RPMI8226 (cell line): ENCODE results near the gene FBXL17.

Source experiments
- DNase-seq: peaks from one replicate; pipeline ENCODE4 v3.0.0-alpha.2; 2015

FBXL17 gene

DNA sequence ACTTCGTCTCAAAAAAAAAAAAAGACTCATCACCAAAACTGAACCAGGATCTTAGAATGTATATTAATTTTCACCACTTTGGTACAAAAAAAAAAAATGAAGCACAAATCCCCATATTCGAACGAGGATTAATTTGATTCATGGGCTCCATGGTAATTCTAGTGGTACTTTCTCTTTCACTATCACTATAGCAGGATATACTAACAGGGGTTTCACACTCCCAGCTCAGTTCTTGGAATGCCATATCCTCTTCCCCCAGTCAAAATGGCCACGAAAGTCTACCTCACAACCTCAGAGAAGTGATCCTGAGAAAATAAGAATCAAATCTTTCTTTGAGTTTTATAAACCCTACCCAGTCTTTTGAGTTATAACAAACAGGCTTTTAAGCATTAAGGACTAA is 235.7 kb downstream of the FBXL17 start:
- DNase-seq = no peak

- no peak for DNase-seq
Measured at GRCh38 chr5:108145351-108145750, 236.5 kb downstream of the FBXL17 start.

DNA sequence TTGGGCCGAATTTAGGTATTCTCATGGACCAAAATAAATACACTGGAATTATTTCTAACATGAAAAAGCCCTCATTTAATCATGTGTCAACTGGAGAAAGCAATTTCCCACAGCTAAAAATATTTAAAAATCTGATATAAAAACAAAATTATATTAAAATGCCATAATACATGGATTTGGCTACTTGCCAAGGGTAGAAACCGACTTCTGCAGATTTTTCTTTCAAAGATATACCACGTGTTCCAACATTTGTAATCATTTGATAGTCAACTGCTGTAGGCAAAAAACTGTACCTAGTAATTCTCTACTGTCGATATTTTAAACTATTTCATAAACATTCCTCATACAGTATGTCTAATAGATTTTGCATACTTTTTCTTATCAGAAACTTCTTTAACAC is 237.6 kb downstream of the FBXL17 start:
- DNase-seq = no peak

DNA sequence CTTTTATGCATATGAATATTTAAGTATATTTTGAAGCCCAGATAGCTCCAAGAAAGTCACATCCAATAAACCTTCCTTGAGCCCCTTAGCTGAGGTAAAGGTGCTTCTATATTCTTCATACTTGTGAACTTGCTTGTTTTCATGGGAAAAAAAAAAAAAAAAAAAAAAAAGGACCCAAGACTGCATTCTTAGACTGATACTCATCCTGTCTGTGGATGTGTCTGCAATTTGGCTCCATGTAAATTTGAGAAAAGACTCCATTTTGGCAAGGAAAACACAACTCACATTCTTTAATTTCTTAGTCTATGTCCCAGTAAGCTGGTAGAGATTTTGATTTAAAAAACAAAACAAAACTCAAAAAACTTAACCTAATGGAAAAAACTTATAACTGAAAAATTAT is 238.3 kb downstream of the FBXL17 start:
- DNase-seq = no peak

DNA sequence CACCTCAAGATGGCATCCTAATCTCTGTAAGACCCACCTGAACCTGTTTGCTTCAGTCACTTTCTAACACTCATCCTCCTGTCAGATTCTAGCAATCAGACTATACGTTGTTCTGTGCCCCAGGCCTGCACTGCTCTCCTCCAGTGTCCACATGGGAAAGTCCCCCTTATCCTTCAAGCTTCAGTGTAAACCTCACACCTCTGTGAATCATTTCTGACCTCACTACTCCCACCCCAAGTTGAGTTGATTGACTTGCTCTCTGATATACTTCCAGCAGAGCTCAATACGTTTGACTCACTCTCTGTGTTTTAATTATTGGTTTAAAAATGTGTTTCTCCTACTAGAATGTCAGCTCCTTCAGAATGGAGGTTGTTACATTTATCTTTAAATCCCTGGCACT is 240.2 kb downstream of the FBXL17 start:
- no peak for DNase-seq

DNA sequence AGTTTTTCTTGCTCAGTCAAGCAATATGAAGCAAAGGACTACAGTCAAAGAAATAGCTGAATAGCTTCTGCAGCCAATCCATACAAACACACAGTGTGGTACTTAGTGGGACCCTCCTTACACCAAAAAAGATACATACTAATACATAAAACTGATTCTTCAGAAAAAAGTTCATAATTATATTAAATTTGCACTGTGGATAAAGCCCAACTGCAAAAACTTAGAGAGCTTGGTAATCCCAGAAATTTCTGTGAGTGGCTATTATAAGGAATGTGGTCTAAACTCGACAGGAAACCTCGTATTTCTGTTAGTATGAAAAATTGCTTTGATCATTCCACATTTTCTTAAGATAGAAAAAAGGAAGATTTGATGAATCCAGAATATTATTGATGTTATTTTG is 245.4 kb downstream of the FBXL17 start:
- no peak for DNase-seq

DNA sequence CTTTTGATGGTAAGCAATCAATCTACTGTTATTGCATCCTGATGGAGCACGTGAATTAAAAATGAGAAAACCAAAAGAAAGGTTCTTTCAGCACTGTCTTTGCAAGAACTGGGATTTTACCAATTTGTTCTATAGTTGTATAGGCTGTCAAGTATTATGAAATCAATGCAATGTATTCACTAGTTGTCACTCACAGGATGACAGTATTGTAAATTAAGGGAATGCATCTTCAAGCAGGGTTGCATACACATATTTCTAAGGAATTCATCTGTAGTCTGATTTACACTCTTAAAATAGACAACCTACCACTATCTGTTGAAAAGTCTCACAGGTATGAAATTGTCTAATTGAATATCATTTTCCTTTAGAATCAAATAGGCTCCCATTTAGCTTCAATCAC is 252.8 kb downstream of the FBXL17 start:
- no peak for DNase-seq

GRCh38 chr5:108125771-108126511 is 256.0 kb downstream of the FBXL17 start:
- DNase-seq = no peak

DNA sequence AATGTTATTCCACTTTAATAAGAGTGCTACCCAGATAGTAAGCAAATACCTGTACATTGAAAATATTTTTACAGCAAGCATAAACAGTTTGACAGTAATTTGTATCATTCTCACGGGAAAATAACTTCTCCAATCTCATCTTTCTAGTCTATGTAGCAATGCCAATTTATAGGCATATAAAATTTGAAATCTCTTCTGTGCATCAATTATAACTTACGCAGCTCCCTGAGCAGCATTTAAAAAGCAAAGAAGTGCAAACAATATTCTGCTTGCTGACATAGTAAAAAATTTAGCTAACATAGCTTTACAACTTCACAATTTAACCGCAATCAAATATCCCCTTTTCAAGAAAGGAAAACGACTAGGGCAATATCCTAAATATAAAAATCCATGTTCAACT is 257.3 kb downstream of the FBXL17 start:
- DNase-seq = no peak

DNA sequence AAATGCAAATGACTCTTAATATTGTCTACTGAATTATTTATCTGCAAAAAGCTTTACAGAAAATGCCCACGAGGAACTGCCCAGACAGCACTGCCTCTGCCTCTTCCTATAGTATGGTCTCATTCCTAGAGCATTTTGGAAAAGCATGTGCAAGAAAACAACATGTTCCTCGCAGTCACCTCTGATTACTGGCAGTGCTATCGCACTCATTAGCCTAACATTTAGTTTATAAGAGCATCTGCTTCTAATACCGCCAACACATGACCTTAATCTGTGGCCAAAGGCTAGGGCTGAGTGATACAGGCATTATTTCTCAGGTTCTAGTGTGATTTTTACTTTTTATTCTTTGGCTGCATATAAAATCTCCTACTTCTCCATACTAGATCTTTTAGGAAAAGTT is 259.2 kb downstream of the FBXL17 start:
- DNase-seq = no peak

- no peak for DNase-seq
Measured at GRCh38 chr5:108118813-108119514, 262.9 kb downstream of the FBXL17 start.

DNA sequence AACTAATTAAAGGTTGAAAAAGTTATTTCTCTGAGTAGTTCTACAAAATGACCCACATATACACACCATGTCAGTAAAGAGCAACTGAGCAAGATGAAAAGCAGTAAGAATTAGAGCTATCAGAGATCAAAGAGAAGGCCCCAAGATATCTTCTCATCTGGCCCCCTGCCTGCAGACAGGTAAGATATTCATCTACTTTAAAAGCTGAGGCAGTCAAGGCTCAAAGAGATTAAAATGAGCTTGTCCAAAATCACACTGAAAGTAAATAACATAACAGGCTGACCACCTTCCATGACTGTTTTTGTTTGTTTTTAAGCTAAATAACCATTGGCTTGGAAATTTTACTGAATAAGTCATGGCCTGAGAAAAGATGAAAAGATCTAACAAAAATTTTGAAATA is 266.2 kb downstream of the FBXL17 start:
- no peak for DNase-seq

- no peak for DNase-seq
Measured at GRCh38 chr5:108113950-108114349, 267.9 kb downstream of the FBXL17 start.

DNA sequence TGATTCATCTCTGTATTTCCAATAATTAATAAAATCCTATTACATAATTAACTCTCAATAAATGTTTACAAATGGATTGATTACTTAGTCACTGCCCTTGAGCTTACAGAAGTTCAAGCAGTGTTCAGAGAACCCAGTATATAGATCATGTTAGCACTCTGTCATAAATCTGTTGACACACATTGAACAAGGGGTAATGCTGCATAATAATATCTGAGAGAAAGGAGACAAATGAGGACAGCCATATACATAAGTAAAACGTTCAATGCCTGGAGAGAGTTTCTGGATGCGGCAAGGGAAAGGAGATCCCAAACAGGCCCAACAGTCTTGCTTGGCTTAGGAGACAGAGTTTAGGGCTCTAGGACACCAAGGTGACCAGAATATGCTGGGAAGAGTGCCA is 270.2 kb downstream of the FBXL17 start:
- no peak for DNase-seq

- no peak for DNase-seq
Measured at GRCh38 chr5:108109059-108109458, 272.8 kb downstream of the FBXL17 start.

DNA sequence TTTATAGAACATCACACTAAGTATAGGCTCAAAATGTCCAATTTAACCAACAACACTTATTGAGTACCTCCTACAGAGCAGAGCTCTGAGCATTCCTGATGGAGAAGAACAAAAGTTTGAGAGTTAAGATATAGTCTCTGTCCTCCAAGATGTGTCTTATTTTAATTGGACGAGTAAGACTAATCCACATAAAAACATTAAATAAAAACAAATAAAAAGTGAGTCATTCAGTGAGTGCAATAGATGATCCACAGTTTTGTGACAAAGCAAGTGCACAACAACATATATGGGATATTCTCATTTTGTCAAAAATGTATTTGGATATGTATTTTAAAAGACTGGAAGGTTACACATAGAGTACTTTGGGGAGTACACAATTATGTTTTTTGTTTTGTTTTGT is 277.4 kb downstream of the FBXL17 start:
- no peak for DNase-seq

DNA sequence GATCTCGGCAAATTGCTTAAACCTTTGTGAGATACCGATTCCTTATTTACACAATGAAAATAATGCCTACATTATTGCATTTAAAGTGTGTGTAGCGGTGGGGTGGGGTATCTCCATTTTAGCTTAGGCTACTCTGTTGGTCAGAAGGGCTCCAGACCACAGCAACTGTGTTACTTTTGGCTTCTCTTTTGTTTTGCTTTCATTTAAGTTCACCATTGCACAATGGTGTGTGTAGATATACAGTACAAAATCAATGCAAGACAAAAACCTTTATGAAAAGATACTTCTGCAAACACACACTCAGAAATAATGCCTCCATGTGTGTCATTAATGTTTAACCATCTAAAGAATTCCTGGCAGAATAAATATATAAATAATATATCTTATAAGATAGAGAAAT is 279.4 kb downstream of the FBXL17 start:
- DNase-seq = no peak

- no peak for DNase-seq
Measured at GRCh38 chr5:108101821-108102220, 280.1 kb downstream of the FBXL17 start.

DNA sequence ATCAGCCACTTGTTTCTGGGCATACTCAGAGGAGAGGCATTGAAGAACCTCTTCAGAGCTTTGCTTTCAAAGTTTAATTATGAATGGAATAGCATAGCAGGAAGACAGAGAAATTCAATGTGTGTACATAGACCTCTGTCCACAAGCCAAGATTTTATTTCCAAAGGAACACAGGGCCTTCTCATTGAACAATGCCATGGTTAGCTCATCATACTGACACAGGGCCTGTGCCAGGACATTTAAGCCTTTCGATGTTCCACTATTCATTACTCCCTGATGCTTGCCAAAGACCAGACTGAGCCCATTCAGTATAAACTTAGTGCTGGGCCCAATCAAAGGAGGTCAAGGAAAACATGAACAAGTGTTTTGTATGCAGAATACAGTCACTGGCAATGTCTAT is 280.8 kb downstream of the FBXL17 start:
- no peak for DNase-seq

- no peak for DNase-seq
Measured at GRCh38 chr5:108094800-108095199, 287.1 kb downstream of the FBXL17 start.

GRCh38 chr5:108093186-108093585 is 288.7 kb downstream of the FBXL17 start:
- DNase-seq = no peak

DNA sequence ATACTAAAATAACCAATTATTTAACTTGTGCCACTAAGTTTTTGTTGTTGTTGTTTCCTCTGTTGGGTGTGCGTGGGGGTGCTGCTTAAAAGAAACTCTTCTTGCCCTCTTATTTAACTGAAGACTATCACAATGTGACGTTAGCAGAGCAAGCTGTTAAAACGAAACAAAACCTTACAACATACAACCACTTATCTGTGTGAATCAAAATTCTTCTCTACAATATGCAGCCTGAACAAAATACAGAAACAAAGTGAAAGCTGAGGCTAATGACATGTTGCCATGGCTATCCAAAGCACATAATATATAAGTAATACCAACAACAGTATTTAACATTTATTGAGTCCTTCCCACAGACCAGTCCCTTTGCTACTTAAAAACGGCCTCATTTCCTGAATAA is 291.0 kb downstream of the FBXL17 start:
- no peak for DNase-seq

DNA sequence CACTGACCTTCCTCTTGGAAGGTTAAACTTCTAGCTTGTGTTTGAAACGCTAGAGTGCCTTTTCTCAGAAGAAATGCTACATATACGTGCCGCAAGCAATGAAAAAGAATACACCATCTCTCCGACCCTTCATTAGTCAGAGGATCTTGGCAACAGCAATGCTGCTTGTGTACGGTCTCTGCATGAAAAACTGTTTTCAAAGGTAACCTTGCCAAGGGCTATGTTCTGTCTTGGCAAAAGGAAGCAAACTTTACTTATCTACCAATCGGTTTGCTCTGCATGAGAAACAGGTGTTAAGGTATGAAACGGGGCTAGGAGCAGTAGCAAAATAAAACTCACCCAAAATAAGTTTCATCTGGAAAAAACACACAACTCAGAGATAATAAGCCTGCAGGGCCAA is 297.8 kb downstream of the FBXL17 start:
- DNase-seq = no peak

GRCh38 chr5:108083232-108083631 is 298.7 kb downstream of the FBXL17 start:
- DNase-seq = no peak

GRCh38 chr5:108081707-108082106 is 300.2 kb downstream of the FBXL17 start:
- no peak for DNase-seq
